KOPT-K1 (cell line): ENCODE results near the gene NUDT8.
A peak's percentile ranks its signal among the peaks of the same experiment; 100 is the strongest.

ENCODE experiments used
- H3K27ac ChIP-seq: fragments of 200-600 bp; sonication (generic); 2 replicates; pipeline ENCODE4 v1.5.1; 2016; ENCODE audit warnings: antibody characterized with exemption, mild to moderate bottlenecking, low read depth, low read length; ENCODE audit not compliant: poor library complexity, severe bottlenecking
- H3K36me3 ChIP-seq: fragments of 200-600 bp; sonication (generic); 2 replicates; pipeline ENCODE4 v1.5.1; 2017; ENCODE audit warnings: antibody characterized with exemption, mild to moderate bottlenecking, low read length, moderate library complexity; ENCODE audit not compliant: insufficient read depth
- H3K9me3 ChIP-seq: fragments of 200-600 bp; sonication (generic); 2 replicates; pipeline ENCODE4 v1.5.1; 2017; ENCODE audit warnings: antibody characterized with exemption, low read length, mild to moderate bottlenecking; ENCODE audit not compliant: insufficient read depth, poor library complexity, severe bottlenecking

NUDT8 gene

DNA sequence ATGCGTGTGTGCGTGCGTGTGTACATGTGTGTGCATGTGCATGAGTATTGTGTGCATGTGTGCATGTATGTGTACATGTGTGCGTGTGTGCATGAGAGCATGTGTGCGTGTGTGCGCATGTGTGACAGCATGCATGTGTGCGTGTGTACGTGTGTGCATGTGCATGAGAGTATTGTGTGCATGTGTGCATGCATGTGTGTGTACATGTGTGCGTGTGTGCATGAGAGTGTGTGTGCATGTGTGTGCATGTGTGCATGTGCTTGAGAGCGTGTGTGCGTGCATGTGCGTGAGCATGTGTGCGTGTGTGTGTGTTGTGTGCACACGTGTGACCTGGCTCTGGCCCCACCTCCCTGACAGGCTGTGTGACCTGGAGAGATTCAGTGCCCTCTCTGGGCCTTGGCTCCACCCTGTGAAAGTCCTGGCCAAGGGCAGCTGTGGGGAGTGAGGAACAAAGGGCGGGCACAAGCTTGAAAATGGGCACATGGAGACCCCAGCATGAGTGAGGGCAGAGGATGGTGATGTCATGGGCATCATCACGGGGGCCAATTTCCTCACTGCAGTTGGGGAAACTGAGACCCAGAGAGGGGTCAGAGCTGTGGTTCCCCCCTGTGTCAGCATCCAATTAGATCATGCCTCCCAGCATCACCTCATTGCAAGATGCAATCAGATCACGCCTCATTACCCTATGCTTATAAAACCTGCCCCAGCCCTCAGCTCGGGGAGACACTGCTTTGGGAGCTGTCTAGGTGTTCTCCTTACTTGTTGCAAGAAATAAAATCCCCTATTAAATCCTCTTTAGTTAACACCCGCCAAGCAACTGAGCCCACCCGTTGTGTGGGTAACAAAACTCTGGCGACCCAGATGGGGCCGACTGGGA, 20.1 kb upstream of the NUDT8 start:
- Histone ChIP-seq H3K36me3 (no peaks in the 10 kb centered on the region), H3K27ac (peak overlapping the region; percentile 95), H3K9me3 (no peaks in the 10 kb centered on the region)

- H3K27ac ChIP-seq: peak overlapping the region; percentile 95
- no peaks in the 10 kb centered on the region for H3K36me3 ChIP-seq
- H3K9me3 ChIP-seq: no peaks in the 10 kb centered on the region
Observed at GRCh38 chr11:67648796-67649613, 19.3 kb upstream of the NUDT8 start.

DNA sequence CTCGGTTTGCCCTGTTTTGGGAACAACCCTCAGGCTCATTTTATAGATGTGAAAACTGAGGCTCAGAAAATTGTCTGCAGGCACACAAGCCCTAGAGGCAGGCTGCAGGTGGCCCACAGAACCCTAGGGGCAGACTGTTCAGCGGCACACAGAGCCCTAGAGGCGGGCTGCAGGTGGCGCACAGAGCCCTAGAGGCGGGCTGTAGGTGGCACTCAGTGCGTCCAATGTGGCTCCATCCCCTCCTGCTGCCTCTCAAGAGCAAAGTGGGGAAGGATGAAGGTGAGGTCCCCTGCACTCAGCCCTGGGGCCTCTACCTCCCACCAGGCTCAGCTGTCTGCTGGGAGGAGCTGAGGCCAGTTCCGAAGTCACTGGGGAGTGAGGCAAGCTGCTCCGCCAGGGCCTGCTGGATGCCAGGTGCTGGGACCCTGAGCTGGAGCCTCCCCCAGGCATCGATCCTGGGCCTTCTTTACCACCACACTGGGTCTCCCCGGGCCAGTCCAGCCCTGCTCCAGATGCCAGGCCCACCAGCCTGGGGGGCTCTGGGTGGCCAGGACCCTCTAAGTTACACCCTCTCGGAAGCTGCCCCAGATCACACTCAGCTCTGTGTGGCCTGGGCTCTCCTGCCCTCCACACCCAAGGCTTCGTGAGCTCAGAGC, 18.5 kb upstream of the NUDT8 start:
- Histone ChIP-seq H3K27ac (peak overlapping the region; percentile 95), H3K36me3 (no peaks in the 10 kb centered on the region), H3K9me3 (no peaks in the 10 kb centered on the region)

GRCh38 chr11:67647471-67647870, 17.7 kb upstream of the NUDT8 start:
- peak overlapping the region; percentile 95 for H3K27ac ChIP-seq
- no peaks in the 10 kb centered on the region for H3K36me3 ChIP-seq
- H3K9me3 ChIP-seq: no peaks in the 10 kb centered on the region

- Histone ChIP-seq H3K9me3 (no peaks in the 10 kb centered on the region), H3K27ac (peak overlapping the region; percentile 95), H3K36me3 (no peaks in the 10 kb centered on the region)
Observed at GRCh38 chr11:67646535-67647336, 17.0 kb upstream of the NUDT8 start.

GRCh38 chr11:67645521-67646461, 16.1 kb upstream of the NUDT8 start:
- H3K27ac ChIP-seq: peak overlapping the region; percentile 95
- no peaks in the 10 kb centered on the region for H3K36me3 ChIP-seq
- no peaks in the 10 kb centered on the region for H3K9me3 ChIP-seq

GRCh38 chr11:67644472-67645418, 15.0 kb upstream of the NUDT8 start:
- H3K36me3 ChIP-seq: no peaks in the 10 kb centered on the region
- H3K27ac ChIP-seq: no peak overlapping the region
- H3K9me3 ChIP-seq: no peaks in the 10 kb centered on the region

DNA sequence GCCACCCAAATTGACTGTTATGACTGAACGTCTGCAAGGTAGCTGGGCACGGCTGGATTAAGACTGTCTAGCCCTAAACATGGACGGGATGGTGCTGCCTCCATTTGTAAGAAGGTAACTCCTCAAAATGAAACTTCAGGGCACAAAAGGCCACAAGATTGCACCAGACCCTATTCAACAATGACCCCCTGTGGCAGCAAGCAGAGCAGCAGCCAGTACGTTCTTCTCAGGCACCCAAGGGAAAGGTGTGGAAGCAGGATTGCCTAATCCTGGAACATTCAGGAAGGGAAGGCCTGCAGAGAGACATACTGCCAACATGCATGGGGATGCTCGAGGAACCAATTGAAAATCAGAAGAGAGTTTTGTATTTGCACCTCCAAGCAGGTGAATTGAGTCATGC, 14.3 kb upstream of the NUDT8 start:
- no peaks in the 10 kb centered on the region for H3K36me3 ChIP-seq

DNA sequence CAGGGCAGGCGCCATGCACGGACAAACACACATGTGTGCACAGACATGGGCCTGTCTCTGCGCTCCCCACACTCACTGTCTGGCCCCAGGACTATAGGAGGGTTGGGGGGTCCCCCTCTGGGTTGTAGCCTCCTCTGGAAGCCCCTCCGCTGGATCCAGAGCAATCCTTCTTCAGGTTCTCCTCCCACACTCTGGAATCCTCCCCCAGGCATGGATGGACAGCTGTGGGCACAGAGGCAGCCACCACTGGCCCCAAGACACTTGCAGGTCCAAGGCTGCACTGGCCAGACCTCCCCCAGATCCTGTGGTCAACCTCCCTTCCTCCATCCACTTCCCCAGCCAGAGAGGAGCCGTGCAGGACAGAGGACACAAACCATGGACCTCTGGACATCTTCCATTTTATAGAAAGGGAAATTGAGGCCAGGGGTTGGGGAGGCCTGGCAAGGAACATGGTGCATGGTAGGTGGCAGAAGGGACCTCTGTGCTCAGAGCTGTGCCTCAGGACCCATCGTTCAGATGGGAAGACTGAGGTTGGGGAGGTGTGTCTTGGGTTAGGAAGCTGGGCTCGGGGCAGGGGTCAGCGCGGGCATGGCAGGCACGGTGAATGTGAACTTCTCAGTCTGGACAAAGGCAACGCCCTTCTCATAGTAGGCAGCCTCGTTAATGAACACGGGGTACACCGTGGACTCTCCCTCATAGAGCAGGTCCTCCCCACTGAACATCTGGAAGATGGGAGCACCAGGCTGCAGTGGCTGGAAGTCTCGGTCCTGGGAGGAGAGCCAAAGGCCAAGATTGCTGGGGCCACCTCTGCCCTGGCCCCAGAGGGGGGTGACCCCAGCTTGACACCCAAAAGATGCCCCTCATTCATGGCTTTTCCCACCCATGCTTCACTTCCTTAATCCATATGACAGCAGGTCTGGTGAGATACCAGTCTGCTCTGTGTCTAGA, 12.7 kb upstream of the NUDT8 start:
- Histone ChIP-seq H3K27ac (no peak overlapping the region), H3K36me3 (no peaks in the 10 kb centered on the region), H3K9me3 (no peaks in the 10 kb centered on the region)

More for the DNA sequence above, 14.3 kb upstream of the NUDT8 start:
- Histone ChIP-seq H3K27ac (no peak overlapping the region), H3K9me3 (no peaks in the 10 kb centered on the region)

- Histone ChIP-seq H3K36me3 (no peaks in the 10 kb centered on the region), H3K9me3 (no peaks in the 10 kb centered on the region), H3K27ac (no peak overlapping the region)
Observed at GRCh38 chr11:67641338-67642172, 11.8 kb upstream of the NUDT8 start.

GRCh38 chr11:67640758-67641337, 11.1 kb upstream of the NUDT8 start:
- no peaks in the 10 kb centered on the region for H3K36me3 ChIP-seq

More at GRCh38 chr11:67640758-67641337, 11.1 kb upstream of the NUDT8 start:
- no peaks in the 10 kb centered on the region for H3K9me3 ChIP-seq
- no peak overlapping the region for H3K27ac ChIP-seq
